Measurements from ENCODE around the gene GPC1. TPM values are rescaled to one million over a fixed set of nuclear protein-coding genes. Genes with fewer than 3 reads are reported as not detected.

GPC1 gene
- total RNA-seq, 1 donor from 2014 or later: 123 TPM

- peak in 1 of 2 donors; percentile 33 for DNase-seq (ENCODE audit: low spot score in 2 of 2)
- H3K36me3 ChIP-seq: no peaks in the 10 kb centered on the region
- TF ChIP-seq, protein P1, sequence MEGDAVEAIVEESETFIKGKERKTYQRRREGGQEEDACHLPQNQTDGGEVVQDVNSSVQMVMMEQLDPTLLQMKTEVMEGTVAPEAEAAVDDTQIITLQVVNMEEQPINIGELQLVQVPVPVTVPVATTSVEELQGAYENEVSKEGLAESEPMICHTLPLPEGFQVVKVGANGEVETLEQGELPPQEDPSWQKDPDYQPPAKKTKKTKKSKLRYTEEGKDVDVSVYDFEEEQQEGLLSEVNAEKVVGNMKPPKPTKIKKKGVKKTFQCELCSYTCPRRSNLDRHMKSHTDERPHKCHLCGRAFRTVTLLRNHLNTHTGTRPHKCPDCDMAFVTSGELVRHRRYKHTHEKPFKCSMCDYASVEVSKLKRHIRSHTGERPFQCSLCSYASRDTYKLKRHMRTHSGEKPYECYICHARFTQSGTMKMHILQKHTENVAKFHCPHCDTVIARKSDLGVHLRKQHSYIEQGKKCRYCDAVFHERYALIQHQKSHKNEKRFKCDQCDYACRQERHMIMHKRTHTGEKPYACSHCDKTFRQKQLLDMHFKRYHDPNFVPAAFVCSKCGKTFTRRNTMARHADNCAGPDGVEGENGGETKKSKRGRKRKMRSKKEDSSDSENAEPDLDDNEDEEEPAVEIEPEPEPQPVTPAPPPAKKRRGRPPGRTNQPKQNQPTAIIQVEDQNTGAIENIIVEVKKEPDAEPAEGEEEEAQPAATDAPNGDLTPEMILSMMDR (IDR thresholded peaks at IDR 0.05): no peak
- H3K27me3 ChIP-seq: no peaks in the 10 kb centered on the region
- no peaks in the 10 kb centered on the region for H3K9me3 ChIP-seq
- H3K27ac ChIP-seq: no peak overlapping the region
- intact Hi-C loops (cut with DNase I): no loop called here
- H3K4me3 ChIP-seq: no peak overlapping the region
- no peaks in the 10 kb centered on the region for H3K4me1 ChIP-seq
These were observed 31.1 kb upstream of the GPC1 start for GRCh38 chr2:240404174-240404852.

DNA sequence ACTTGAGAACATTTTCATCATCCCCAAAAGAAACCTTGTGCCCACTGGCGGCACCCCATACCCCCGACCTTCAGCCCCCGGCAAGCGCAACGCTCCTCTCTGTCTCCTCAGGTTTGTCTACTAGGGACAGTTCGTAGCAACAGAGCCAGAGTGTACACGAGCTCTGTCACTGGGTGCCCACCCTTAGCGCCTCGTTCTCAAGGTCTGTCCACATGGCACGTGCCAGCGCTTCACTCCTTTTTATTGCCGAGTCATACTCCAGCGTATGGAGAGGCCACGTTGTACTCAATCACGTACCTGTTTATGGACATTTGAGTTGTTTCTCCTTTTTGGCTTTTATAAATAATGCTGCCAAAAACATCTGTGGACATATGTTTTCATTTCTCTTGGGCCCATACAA lies 30.3 kb upstream of the GPC1 start:
- TF ChIP-seq, protein P1 (IDR thresholded peaks at IDR 0.05): no peak
- peak in 1 of 2 donors; percentile 49 for DNase-seq (ENCODE audit: low spot score in 2 of 2)
- Histone ChIP-seq H3K4me3 (no peak overlapping the region), H3K36me3 (no peaks in the 10 kb centered on the region), H3K9me3 (no peaks in the 10 kb centered on the region), H3K4me1 (no peaks in the 10 kb centered on the region), H3K27me3 (no peaks in the 10 kb centered on the region), H3K27ac (no peak overlapping the region)
- intact Hi-C loops (cut with DNase I): no loop called here

DNA sequence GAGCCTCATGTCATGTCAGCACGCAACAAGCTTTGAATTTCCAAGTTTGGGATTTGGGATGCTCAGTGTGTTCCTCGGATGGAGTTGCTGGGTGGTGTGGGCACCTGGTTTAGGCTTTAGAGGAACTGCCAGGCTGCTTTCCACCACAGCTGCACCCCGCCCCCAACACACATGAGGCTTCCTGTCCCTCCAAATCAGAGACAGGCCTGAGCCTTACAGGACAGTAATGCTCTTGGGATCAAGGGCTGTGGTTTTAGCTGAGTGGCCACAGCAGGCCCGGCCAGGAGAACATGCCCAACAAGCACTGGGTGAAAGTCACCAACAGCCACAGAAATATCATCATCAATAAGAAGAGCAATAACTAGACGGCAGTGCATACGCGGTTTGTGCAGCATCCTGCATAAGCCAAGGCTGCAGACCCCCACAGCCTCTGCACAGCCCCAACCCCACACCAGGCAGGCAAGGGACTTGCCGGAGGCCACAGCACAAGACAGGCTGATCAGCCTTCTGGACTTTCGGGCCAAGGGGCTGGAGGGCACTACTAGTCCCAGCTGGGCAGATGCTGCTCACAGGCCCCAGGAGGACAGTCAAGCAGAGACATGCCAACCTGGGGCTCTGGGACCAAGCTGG lies 29.7 kb upstream of the GPC1 start:
- peak in 1 of 2 donors; percentile 43 for DNase-seq (ENCODE audit: low spot score in 2 of 2)
- intact Hi-C loops (cut with DNase I): no loop called here

GRCh38 chr2:240407090-240407489 lies 28.4 kb upstream of the GPC1 start:
- Histone ChIP-seq H3K36me3 (no peaks in the 10 kb centered on the region), H3K27me3 (no peaks in the 10 kb centered on the region), H3K9me3 (no peaks in the 10 kb centered on the region), H3K4me3 (no peak overlapping the region), H3K27ac (no peak overlapping the region), H3K4me1 (no peaks in the 10 kb centered on the region)
- DNase-seq (ENCODE audit: low spot score in 2 of 2): peak in 1 of 2 donors; percentile 27
- TF ChIP-seq, protein P1 (IDR thresholded peaks at IDR 0.05): no peak
- intact Hi-C loops (cut with DNase I): no loop called here

More for the DNA sequence above, 29.7 kb upstream of the GPC1 start:
- no peaks in the 10 kb centered on the region for H3K9me3 ChIP-seq
- H3K27ac ChIP-seq: no peak overlapping the region
- H3K4me3 ChIP-seq: no peak overlapping the region
- H3K36me3 ChIP-seq: no peaks in the 10 kb centered on the region
- no peaks in the 10 kb centered on the region for H3K27me3 ChIP-seq
- no peaks in the 10 kb centered on the region for H3K4me1 ChIP-seq
- TF ChIP-seq, protein P1 (IDR thresholded peaks at IDR 0.05): no peak

DNA sequence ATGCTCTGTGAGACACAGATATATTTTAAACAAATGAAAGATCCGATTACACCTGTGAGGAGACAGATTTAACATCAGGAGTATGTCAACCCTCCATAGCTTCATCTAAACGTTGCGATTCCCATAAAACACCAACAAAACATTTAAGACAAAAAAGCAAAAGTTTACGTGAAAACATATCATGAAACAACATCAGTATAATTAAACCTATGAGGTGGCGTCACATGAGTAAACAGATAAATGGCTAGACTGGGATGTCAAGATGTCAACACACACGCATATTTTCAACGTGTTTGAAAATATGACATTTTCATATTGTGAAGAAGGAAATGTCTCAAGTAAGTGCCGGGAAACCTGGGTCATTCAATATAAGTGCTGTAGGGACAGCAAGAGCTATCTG lies 25.5 kb upstream of the GPC1 start:
- TF ChIP-seq, protein P1 (IDR thresholded peaks at IDR 0.05): no peak
- H3K36me3 ChIP-seq: no peaks in the 10 kb centered on the region
- H3K9me3 ChIP-seq: no peaks in the 10 kb centered on the region
- no peaks in the 10 kb centered on the region for H3K27me3 ChIP-seq
- intact Hi-C loops (cut with DNase I): no loop called here
- H3K27ac ChIP-seq: no peak overlapping the region
- no peak overlapping the region for H3K4me3 ChIP-seq
- H3K4me1 ChIP-seq: no peaks in the 10 kb centered on the region
- DNase-seq (ENCODE audit: low spot score in 2 of 2): peak in 1 of 2 donors; percentile 13
